Ishikawa (cell line): ENCODE results near the gene IL1B.

ENCODE experiments used
- CEBPB ChIP-seq: IDR thresholded peaks from 2 replicates; pipeline ENCODE4 v1.6.1; 2012
- CREB1 ChIP-seq: IDR thresholded peaks from 2 replicates; pipeline ENCODE4 v1.6.1; 2012; ENCODE audit warnings: low read depth
- EGR1 ChIP-seq: IDR thresholded peaks from 2 replicates; pipeline ENCODE4 v1.6.1; 2012
- EP300 ChIP-seq: IDR thresholded peaks from 2 replicates; pipeline ENCODE4 v1.6.1; 2012; ENCODE audit warnings: borderline replicate concordance
- FOXM1 ChIP-seq: IDR thresholded peaks from 2 replicates; pipeline ENCODE4 v1.6.1; 2012; ENCODE audit warnings: low read depth, borderline replicate concordance
- MAX ChIP-seq: IDR thresholded peaks from 2 replicates; pipeline ENCODE4 v1.6.1; 2012
- NFIC ChIP-seq: IDR thresholded peaks from 2 replicates; pipeline ENCODE4 v1.6.1; 2012
- RAD21 ChIP-seq: IDR thresholded peaks from 2 replicates; pipeline ENCODE4 v1.6.1; 2012; ENCODE audit warnings: low read depth
- REST ChIP-seq: IDR thresholded peaks from 2 replicates; pipeline ENCODE4 v1.6.1; 2012; ENCODE audit warnings: low read depth, mild to moderate bottlenecking
- TAF1 ChIP-seq: IDR thresholded peaks from 2 replicates; pipeline ENCODE4 v1.6.1; 2012; ENCODE audit warnings: low read depth, mild to moderate bottlenecking
- TCF12 ChIP-seq: IDR thresholded peaks from 2 replicates; pipeline ENCODE4 v1.6.1; 2012; ENCODE audit warnings: low read depth
- TEAD4 ChIP-seq: IDR thresholded peaks from 2 replicates; pipeline ENCODE4 v1.6.1; 2012
- YY1 ChIP-seq: IDR thresholded peaks from 2 replicates; pipeline ENCODE4 v1.6.1; 2012; ENCODE audit warnings: low read depth
- ZBTB7A ChIP-seq: IDR thresholded peaks from 2 replicates; pipeline ENCODE4 v1.6.1; 2012; ENCODE audit warnings: low read depth
- TF ChIP-seq, protein P1 (sequence below): IDR thresholded peaks from 2 replicates; pipeline ENCODE4 v1.6.1; 2012

The IL1B gene

GRCh38 chr2:112793449-112793978, 43.1 kb downstream of the IL1B start:
- TF ChIP-seq, protein P1, sequence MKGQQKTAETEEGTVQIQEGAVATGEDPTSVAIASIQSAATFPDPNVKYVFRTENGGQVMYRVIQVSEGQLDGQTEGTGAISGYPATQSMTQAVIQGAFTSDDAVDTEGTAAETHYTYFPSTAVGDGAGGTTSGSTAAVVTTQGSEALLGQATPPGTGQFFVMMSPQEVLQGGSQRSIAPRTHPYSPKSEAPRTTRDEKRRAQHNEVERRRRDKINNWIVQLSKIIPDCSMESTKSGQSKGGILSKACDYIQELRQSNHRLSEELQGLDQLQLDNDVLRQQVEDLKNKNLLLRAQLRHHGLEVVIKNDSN, result no peak
- TF ChIP-seq EGR1 (no peak), FOXM1 (no peak), TEAD4 (no peak), TAF1 (no peak)

DNA sequence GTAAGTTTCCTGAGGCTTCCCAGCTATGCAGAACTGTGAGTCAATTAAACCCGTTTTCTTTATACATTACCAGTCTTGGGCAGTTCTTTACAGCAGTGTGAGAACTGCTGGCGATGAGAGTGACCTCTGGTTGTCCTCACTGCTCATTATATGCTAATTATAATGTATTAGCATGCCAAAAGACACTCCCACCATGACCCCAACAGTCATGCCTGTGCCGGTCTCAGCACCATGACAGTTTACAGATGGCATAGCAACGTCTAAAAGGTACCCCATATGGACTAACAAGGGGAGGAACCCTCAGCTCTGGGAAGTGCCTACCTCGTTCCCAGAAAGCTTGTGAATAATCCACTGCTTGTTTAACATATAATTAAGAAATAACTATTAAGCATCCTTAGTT, 44.2 kb downstream of the IL1B start:
- TF ChIP-seq TEAD4 (no peak), EP300 (no peak), EGR1 (no peak), RAD21 (no peak), CEBPB (no peak), REST (no peak), ZBTB7A (no peak), NFIC (no peak), CREB1 (no peak), FOXM1 (no peak), YY1 (no peak), MAX (no peak)
- TF ChIP-seq, protein P1, result no peak

GRCh38 chr2:112791693-112792230, 44.8 kb downstream of the IL1B start:
- TF ChIP-seq REST, result no peak
- no peak for TF ChIP-seq FOXM1
- TF ChIP-seq NFIC, result no peak
- no peak for TF ChIP-seq YY1
- peak; percentile 66 for TF ChIP-seq TEAD4
- TF ChIP-seq EP300, result 0 out of 2 replicates have a peak, but pooled peaks have one; percentile 11
- TF ChIP-seq EGR1, result no peak
- TF ChIP-seq CREB1, result no peak
- TF ChIP-seq, protein P1, result no peak
- no peak for TF ChIP-seq MAX
- 0 out of 2 replicates have a peak, but pooled peaks have one; percentile 16 for TF ChIP-seq TCF12
- no peak for TF ChIP-seq CEBPB
- TF ChIP-seq ZBTB7A, result no peak

DNA sequence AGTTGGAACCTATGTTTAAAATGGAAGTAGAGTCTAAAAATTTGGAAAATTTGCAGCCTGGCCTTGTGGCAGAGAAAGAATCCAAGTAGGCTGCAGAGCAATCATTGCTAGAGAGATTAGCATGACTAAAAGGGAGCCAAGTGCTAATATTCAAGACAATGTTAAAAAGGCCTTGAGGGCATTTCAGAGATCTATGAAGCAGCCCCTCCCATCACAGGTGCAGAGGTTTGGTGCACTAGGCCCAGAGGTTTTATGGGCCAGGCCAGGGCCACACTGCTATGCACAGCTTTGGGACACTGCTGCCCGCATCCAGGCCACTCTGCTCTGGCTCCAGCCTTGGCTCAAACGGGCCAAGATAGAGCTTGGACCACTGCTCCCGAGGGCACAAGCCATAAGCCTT, 45.6 kb downstream of the IL1B start:
- TF ChIP-seq CEBPB, result no peak
- no peak for TF ChIP-seq EGR1
- no peak for TF ChIP-seq YY1
- TF ChIP-seq, protein P1, result no peak
- TF ChIP-seq MAX, result no peak
- TF ChIP-seq TAF1, result no peak
- TF ChIP-seq REST, result no peak
- TF ChIP-seq NFIC, result no peak
